Cardiac muscle cell (in vitro differentiated cells and primary cell): ENCODE measurements around the gene MAGEF1. TPM values are rescaled to one million over a fixed set of nuclear protein-coding genes. Genes with fewer than 3 reads are reported as not detected.

ENCODE experiments used
- DNase-seq, 2 donors: peaks; one replicate each; pipeline versions ENCODE4 v3.0.0 to v3.0.0-alpha.2; 2010 to 2017; ENCODE audit warnings: low read depth in 1 of 2, low spot score in 1 of 2
- H3K27ac ChIP-seq: fragments of 200-600 bp; sonication (generic); 2 replicates; pipeline ENCODE4 v1.5.1; 2016
- H3K27me3 ChIP-seq: fragments of 200-600 bp; sonication (generic); 2 replicates; pipeline ENCODE4 v1.6.0; 2016; ENCODE audit warnings: control low read depth
- H3K36me3 ChIP-seq: fragments of 200-600 bp; sonication (generic); 2 replicates; pipeline ENCODE4 v1.5.1; 2016; ENCODE audit warnings: control low read depth
- H3K4me1 ChIP-seq: fragments of 200-600 bp; sonication (generic); 2 replicates; pipeline ENCODE4 v1.8.1; 2017; ENCODE audit warnings: low read depth, mild to moderate bottlenecking, mixed run types
- H3K4me3 ChIP-seq: fragments of 200-600 bp; sonication (generic); 2 replicates; pipeline ENCODE4 v1.5.1; 2016; ENCODE audit warnings: mild to moderate bottlenecking
- H3K9me3 ChIP-seq: fragments of 200-600 bp; sonication (generic); 2 replicates; pipeline ENCODE4 v1.5.1; 2017; ENCODE audit warnings: low read depth, mild to moderate bottlenecking, control low read depth
- CTCF ChIP-seq: IDR thresholded peaks from 2 replicates; pipeline ENCODE4 v1.5.1; 2012; ENCODE audit warnings: low read depth, mild to moderate bottlenecking, low read length
- polyA plus RNA-seq: library from polyadenylated mRNA; unstranded; fragments of >200 nt; fragmentation: Nextera tagmentation; extraction: Ambion mirVana; gene quantifications from 2 replicates; pipeline ENCODE4 v1.2.1, GENCODE V29; 2016
- total RNA-seq: library from RNA; depleted of rRNA; stranded (reverse); fragments of >200 nt; gene quantifications from 2 replicates; pipeline ENCODE4 v1.2.3, GENCODE V29; 2016

The MAGEF1 gene
- total RNA-seq (200 and 255 TPM in 2 replicates), polyA plus RNA-seq (236 and 249 TPM in 2 replicates)

GRCh38 chr3:184711493-184712247, at the start of gene MAGEF1:
TSS of gene MAGEF1 (minus strand) at chr3:184712064. CDS start at chr3:184711821, 243 bp downstream.
- Histone ChIP-seq H3K27me3 (no peaks in the 10 kb centered on the region), H3K9me3 (no peaks in the 10 kb centered on the region), H3K4me1 (peaks cover 39% of the 10 kb centered on the region), H3K27ac (peak within 1 kb of the TSS; percentile 95), H3K4me3 (peak within 1 kb of the TSS; percentile 78), H3K36me3 (peaks cover 6% of the 10 kb centered on the region)
- TF ChIP-seq CTCF = no peak
- DNase-seq = peak; percentile 85 to 94

- peak in 1 of 2 donors; percentile 97 for DNase-seq
Observed at GRCh38 chr3:184761075-184761841, 49.4 kb upstream of the MAGEF1 start.

GRCh38 chr3:184760337-184761074, 48.6 kb upstream of the MAGEF1 start:
- no peaks in the 10 kb centered on the region for H3K36me3 ChIP-seq
- no peaks in the 10 kb centered on the region for H3K27me3 ChIP-seq
- no peaks in the 10 kb centered on the region for H3K9me3 ChIP-seq
- no peak overlapping the region for H3K4me3 ChIP-seq
- no peak for TF ChIP-seq CTCF
- H3K27ac ChIP-seq = no peak overlapping the region
- DNase-seq = no peak
- H3K4me1 ChIP-seq = peaks cover 33% of the 10 kb centered on the region

More at GRCh38 chr3:184761075-184761841, 49.4 kb upstream of the MAGEF1 start:
- no peak overlapping the region for H3K27ac ChIP-seq
- no peak overlapping the region for H3K4me3 ChIP-seq
- no peaks in the 10 kb centered on the region for H3K36me3 ChIP-seq
- H3K9me3 ChIP-seq = no peaks in the 10 kb centered on the region
- no peak for TF ChIP-seq CTCF
- peaks cover 27% of the 10 kb centered on the region for H3K4me1 ChIP-seq
- H3K27me3 ChIP-seq = no peaks in the 10 kb centered on the region

- Histone ChIP-seq H3K27me3 (no peaks in the 10 kb centered on the region), H3K9me3 (no peaks in the 10 kb centered on the region), H3K4me3 (no peak overlapping the region), H3K4me1 (peaks cover 33% of the 10 kb centered on the region), H3K27ac (no peak overlapping the region), H3K36me3 (no peaks in the 10 kb centered on the region)
- no peak for DNase-seq
- no peak for TF ChIP-seq CTCF
Observed at GRCh38 chr3:184759666-184760200, 47.9 kb upstream of the MAGEF1 start.

GRCh38 chr3:184758056-184758455, 46.2 kb upstream of the MAGEF1 start:
- H3K27me3 ChIP-seq = no peaks in the 10 kb centered on the region
- no peak overlapping the region for H3K27ac ChIP-seq
- no peaks in the 10 kb centered on the region for H3K36me3 ChIP-seq
- H3K4me3 ChIP-seq = no peak overlapping the region
- DNase-seq = no peak
- H3K9me3 ChIP-seq = no peaks in the 10 kb centered on the region
- peaks cover 33% of the 10 kb centered on the region for H3K4me1 ChIP-seq
- TF ChIP-seq CTCF = no peak
